ENCODE data around the gene DMXL2. TPM values are rescaled to one million over a fixed set of nuclear protein-coding genes. Genes with fewer than 3 reads are reported as not detected.
A peak's percentile ranks its signal among the peaks of the same experiment; 100 is the strongest.
"Not testable (repeated sequence)": the region's sequence is repeated elsewhere in the genome, so short reads cannot be mapped to it uniquely, and the experiment has no call there.

Gene DMXL2
- total RNA-seq, 4 donors from 2014 or later = 34.3 to 49.0 (median 45.7) TPM

DNA sequence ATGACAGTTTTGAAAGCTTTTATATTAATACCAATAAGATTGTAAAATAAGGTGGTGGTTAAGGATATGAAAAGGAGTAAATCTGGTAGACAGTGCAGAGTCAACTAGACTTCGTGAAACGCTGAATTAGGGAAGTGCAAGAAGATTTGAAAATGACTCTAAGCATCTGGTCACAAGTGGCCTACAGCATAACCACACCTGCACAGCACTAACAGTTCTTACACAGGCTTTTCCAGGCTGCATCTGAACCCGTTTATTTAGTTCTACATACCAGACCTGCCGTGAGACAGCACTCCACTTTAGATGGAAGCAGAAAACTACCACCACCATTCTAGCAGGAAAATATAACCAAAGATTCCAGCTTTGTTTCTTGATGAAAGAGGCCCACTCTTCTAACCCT is 1.9 kb downstream of the DMXL2 start:
- no peak overlapping the region for H3K4me3 ChIP-seq (replicated peaks in 1 of 3)
- intact Hi-C loops (cut with DNase I) = no loop called here
- TF ChIP-seq, protein P1, sequence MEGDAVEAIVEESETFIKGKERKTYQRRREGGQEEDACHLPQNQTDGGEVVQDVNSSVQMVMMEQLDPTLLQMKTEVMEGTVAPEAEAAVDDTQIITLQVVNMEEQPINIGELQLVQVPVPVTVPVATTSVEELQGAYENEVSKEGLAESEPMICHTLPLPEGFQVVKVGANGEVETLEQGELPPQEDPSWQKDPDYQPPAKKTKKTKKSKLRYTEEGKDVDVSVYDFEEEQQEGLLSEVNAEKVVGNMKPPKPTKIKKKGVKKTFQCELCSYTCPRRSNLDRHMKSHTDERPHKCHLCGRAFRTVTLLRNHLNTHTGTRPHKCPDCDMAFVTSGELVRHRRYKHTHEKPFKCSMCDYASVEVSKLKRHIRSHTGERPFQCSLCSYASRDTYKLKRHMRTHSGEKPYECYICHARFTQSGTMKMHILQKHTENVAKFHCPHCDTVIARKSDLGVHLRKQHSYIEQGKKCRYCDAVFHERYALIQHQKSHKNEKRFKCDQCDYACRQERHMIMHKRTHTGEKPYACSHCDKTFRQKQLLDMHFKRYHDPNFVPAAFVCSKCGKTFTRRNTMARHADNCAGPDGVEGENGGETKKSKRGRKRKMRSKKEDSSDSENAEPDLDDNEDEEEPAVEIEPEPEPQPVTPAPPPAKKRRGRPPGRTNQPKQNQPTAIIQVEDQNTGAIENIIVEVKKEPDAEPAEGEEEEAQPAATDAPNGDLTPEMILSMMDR (IDR thresholded peaks at IDR 0.05) = no peak
- no peak for TF ChIP-seq POLR2A (IDR thresholded peaks at IDR 0.05)
- H3K27me3 ChIP-seq = no peaks in the 10 kb centered on the region
- peak in 1 of 2 donors; percentile 4 for DNase-seq
- no peaks in the 10 kb centered on the region for H3K36me3 ChIP-seq
- no peak overlapping the region for H3K27ac ChIP-seq
- H3K9me3 ChIP-seq = no peaks in the 10 kb centered on the region
- WGBS, 2 donors = 38 to 47% methylated on average over 4 of the region's 4 CpGs
- peaks cover 5 to 7% of the 10 kb centered on the region in 2 donors for H3K4me1 ChIP-seq

DNA sequence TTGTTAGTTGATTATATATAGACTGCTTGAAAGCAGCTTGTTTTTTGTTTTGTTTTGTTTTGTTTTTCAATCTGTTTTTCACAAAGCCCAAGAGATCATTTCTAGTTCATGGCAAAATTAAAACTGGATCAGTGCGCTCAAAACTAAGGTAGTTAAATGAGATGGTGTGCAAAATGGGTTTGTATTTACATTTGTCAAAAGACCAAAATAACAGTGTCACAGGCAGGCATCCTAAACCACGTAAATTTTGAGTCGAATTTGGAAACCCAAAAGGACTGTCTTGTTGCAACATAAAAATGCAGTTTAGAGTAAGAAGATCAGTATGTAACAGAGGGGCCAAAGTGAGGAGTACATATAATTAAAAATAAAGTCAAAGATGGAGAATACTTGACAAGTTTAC is 2.4 kb downstream of the DMXL2 start:
- intact Hi-C loops (cut with DNase I) = no loop called here
- no peaks in the 10 kb centered on the region for H3K36me3 ChIP-seq

DNA sequence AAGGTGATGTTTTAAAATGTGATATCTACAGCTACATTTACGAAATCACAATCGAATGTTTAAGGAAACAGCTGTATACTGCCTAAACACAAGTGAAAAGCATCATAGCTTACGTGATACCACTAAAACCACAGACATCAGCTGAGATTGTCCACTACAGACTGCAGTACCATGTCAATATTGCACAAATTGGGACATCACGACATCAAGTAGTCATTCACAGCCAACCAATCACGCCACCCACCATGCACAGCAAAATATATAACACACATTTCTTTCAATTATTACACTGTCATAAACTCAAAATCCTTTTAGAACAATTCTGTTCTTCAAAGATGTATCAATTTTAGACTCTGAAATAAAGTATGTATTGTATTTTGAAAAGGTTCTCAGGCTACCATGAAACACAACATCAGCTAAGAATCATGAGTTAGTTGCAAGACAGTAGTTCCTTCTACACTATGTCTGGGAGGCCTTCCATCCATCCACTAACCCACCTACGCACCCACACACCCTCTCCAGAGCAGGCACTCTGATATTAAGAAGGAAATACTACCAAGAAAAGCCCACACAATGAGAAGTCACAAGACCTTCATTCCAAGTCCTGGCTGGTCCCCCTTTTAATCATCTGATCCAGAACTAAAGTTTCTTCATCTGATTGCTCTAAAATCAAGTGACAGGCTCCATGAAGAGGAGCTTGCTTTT is 3.1 kb downstream of the DMXL2 start:
- WGBS, 2 donors = 95 to 96% methylated on average over 6 of the region's 6 CpGs
- H3K27ac ChIP-seq = no peak overlapping the region

More for the DNA sequence above, 2.4 kb downstream of the DMXL2 start:
- H3K4me3 ChIP-seq (replicated peaks in 1 of 3) = no peak overlapping the region
- TF ChIP-seq POLR2A (IDR thresholded peaks at IDR 0.05) = no peak
- TF ChIP-seq, protein P1 (IDR thresholded peaks at IDR 0.05) = no peak
- H3K27ac ChIP-seq = no peak overlapping the region
- no peak for DNase-seq
- no peaks in the 10 kb centered on the region for H3K27me3 ChIP-seq
- H3K4me1 ChIP-seq = peaks cover 5 to 7% of the 10 kb centered on the region in 2 donors
- WGBS, 2 donors = 90 to 91% methylated on average over 3 of the region's 3 CpGs
- H3K9me3 ChIP-seq = no peaks in the 10 kb centered on the region

DNA sequence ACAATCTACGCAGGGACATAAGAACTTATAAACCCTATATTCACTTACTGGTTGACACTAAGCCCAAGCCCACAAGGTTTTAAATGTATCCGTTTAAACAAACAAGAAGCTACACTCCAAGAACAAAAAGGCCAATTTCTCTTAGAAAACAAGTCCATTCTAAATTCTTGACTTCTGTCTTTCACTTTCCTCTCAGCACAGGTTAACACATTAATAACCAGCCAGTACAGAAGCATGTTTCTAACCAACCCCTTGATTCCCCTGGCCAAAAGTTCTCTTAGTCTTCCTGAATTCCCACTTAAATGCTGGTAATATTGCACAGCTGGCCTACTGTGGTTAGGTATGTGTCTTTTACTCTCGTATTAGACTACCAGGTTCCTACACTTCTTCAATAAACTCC is 4.7 kb downstream of the DMXL2 start:
- Histone ChIP-seq H3K9me3 (no peaks in the 10 kb centered on the region), H3K27ac (no peak overlapping the region), H3K36me3 (no peaks in the 10 kb centered on the region), H3K4me1 (peaks cover 0 to 7% of the 10 kb centered on the region in 2 donors), H3K4me3 (replicated peaks in 1 of 3) (no peak overlapping the region), H3K27me3 (no peaks in the 10 kb centered on the region)
- intact Hi-C loops (cut with DNase I) = no loop called here
- TF ChIP-seq, protein P1 (IDR thresholded peaks at IDR 0.05) = no peak
- no peak for TF ChIP-seq POLR2A (IDR thresholded peaks at IDR 0.05)
- WGBS, 2 donors = 65 to 71% methylated on average over 3 of the region's 3 CpGs
- no peak for DNase-seq

More for the DNA sequence above, 3.1 kb downstream of the DMXL2 start:
- intact Hi-C loops (cut with DNase I) = no loop called here
- Histone ChIP-seq H3K9me3 (no peaks in the 10 kb centered on the region), H3K4me1 (peaks cover 5 to 7% of the 10 kb centered on the region in 2 donors), H3K27me3 (no peaks in the 10 kb centered on the region), H3K4me3 (replicated peaks in 1 of 3) (no peak overlapping the region), H3K36me3 (no peaks in the 10 kb centered on the region)
- DNase-seq = no peak
- no peak for TF ChIP-seq POLR2A (IDR thresholded peaks at IDR 0.05)
- TF ChIP-seq, protein P1 (IDR thresholded peaks at IDR 0.05) = no peak

DNA sequence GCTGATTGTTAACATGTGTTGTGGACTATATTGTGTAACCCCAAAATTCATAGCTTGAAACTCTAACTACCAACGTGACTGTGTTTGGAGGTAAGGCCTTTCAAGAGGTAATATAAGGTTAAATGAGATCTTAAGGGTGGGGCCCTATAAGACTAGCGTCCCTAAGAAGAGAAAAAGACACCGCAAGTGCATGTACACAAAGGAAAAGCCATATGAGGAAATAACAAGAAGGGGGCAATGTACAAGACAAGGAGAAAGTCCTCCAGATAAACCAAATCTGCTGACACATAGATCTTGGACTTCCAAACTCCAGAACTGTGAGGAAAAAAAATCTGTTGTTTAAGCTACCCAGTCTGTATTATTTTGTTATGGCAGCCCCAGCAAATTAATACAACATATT is 8.6 kb downstream of the DMXL2 start:
- Histone ChIP-seq H3K27ac (no peak overlapping the region), H3K4me3 (replicated peaks in 1 of 3) (no peak overlapping the region), H3K4me1 (no peaks in the 10 kb centered on the region), H3K27me3 (no peaks in the 10 kb centered on the region), H3K9me3 (no peaks in the 10 kb centered on the region), H3K36me3 (no peaks in the 10 kb centered on the region)
- TF ChIP-seq, protein P1 (IDR thresholded peaks at IDR 0.05) = no peak
- no peak for TF ChIP-seq POLR2A (IDR thresholded peaks at IDR 0.05)
- intact Hi-C loops (cut with DNase I) = no loop called here
- DNase-seq = no peak
- 88 to 95% methylated on average over 3 of the region's 3 CpGs for WGBS, 2 donors

DNA sequence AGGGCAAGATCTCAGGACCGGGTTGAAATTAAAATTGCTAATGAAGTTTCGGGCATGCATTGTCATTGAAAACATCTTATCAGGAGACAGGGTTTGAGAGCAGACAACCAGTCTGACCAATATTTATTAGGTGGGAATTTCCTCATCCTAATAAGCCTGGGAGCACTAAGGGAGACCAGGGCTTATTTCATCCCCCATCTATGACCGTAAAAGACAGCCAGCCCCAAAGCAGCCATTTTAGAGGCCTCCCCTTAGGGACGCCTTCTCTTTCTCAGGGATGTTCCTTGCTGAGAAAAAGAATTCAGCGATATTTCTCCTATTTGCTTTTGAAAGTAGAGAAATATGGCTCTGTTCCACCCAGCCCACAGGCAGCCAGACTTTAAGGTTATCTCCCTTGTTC is 9.9 kb downstream of the DMXL2 start:
- H3K36me3 ChIP-seq; H3K4me3 ChIP-seq (replicated peaks in 1 of 3); intact Hi-C loops (cut with DNase I); H3K4me1 ChIP-seq; H3K9me3 ChIP-seq; H3K27me3 ChIP-seq; H3K27ac ChIP-seq; DNase-seq: not testable (repeated sequence)
- 96 to 97% methylated on average over 5 of the region's 5 CpGs for WGBS, 2 donors

DNA sequence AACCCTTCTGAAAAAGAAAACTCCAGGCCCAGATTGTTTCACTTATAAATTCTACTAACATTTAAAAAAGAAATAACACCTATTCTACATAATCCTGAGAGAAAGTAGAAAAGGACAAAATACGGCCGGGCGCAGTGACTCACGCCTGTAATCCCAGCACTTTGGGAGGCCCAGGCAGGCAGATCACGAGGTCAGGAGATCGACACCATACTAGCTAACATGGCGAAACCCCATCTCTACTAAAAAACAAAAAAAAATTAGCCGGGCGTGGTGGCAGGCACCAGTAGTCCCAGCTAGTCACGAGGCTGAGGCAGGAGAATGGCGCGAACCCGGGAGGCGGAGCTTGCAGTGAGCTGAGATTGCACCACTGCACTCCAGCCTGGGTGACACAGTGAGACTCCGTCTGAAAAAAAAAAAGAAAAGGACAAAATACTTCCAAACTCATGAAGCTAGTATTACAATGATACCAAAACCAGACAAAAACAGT is 19.1 kb downstream of the DMXL2 start:
- WGBS, 2 donors = 93 to 95% methylated on average over 15 of the region's 15 CpGs
- DNase-seq; H3K4me3 ChIP-seq (replicated peaks in 1 of 3); H3K27me3 ChIP-seq; H3K9me3 ChIP-seq; intact Hi-C loops (cut with DNase I); H3K4me1 ChIP-seq; H3K36me3 ChIP-seq; H3K27ac ChIP-seq: not testable (repeated sequence)
